Inflammatory macrophage treated with lipopolysaccharide for 4 hours (primary cell): ENCODE data around the gene PCSK5.
A peak's percentile ranks its signal among the peaks of the same experiment; 100 is the strongest.
"Not testable (repeated sequence)": the region's sequence is repeated elsewhere in the genome, so short reads cannot be mapped to it uniquely, and the experiment has no call there.

Experiments used
- DNase-seq: peaks from one replicate; pipeline ENCODE4 v3.0.0-alpha.2; 2020

PCSK5 gene

GRCh38 chr9:75927356-75927755, 36.9 kb downstream of the PCSK5 start:
- DNase-seq = no peak

- DNase-seq = no peak
These were observed 39.7 kb downstream of the PCSK5 start for GRCh38 chr9:75930190-75930589.

DNA sequence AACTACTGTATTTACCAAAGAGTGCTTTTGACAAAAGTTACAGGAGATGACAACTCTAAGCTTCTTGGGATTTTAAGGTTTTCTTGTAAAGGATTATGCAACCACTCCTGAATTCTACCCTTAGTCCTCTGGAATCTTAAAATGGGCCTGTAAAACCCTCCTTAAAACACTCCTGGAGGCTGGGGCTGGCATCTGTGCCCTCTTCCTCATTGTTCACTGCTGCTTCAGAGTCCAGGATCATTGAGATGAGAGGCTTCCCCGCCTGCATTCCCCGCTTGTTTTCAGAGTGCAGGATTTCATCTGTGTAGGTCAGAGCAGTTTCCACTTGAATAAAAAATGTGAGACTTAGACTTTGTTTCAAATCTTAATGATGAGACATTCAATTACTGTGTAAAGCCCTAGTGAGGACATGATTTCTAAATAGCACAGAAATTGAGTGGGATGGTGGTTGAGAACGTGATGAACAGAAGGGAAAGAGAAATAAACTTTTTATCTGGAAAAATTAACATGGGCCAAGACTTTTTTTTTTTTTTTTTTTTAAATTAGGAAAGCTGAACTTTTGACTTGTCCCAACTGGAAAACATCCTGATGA, 40.4 kb downstream of the PCSK5 start:
- no peak for DNase-seq

DNA sequence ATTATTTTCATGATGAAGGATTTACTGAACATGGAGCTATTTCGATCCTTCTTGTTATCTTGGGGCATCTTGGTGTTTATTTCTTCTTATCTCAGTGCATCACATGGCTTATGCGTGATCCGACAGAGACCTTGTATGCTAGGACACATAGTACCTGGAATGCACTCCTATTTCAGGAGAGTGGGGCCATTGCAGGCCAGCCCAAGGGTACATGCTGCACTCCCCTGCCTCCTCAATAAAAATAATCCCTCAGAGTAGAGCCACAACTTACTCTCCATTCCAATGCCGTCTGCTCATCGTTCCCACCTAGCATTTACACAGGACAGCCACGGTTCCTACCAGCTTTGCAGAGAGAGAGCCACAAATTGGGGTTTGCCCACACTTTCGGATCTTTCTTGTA, 43.5 kb downstream of the PCSK5 start:
- DNase-seq = no peak

GRCh38 chr9:75935591-75935990, 45.1 kb downstream of the PCSK5 start:
- no peak for DNase-seq

GRCh38 chr9:75937521-75938258, 47.2 kb downstream of the PCSK5 start:
- DNase-seq = no peak

- DNase-seq = peak; percentile 14
These were observed 48.5 kb downstream of the PCSK5 start for GRCh38 chr9:75938946-75939345.

DNA sequence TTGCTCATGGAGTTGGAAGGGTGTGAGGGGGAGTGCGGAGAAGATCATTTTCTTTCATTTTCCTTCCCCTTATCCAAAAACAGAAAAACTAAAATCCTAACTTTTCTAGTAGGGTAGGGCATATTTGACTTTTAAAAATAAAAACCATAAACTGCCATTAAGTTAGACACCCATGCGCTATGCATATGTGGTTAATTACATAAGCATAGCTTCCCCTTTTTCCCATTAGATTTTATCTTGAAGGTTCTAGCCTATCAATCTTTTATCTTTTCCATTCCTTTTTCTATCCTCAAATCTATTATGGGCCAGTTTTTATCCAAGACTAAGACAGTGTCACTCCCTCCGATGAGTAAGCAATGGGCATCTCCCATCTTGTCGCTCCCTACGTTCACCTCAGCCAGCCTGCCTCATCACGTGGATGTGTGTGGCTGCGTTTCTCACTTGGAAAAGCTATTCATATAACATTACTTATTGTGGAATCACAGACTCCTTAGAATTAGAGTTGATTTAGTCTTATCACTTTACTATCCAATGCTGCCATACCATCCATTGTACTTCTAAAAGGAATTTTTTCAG, 49.2 kb downstream of the PCSK5 start:
- DNase-seq = no peak

DNA sequence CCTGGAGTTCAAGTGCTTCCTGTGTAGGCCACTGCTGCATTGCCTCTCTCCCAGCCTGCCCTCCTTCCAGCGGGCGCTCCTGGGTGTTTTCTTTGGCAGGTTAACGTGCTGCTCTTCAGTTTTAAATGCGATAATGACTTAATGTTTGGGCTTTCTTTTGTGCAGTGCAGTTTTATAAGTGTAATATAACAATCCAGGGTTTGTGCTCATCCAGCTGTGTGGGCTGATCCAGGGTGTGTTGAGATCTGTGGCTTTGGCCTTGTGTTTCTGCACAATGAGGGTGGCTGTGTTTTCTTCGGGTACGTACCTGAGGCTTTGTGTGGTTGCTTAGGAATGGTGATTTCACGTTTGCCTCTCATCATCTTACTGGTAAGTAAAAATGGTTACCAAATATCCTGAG, 50.6 kb downstream of the PCSK5 start:
- no peak for DNase-seq

DNA sequence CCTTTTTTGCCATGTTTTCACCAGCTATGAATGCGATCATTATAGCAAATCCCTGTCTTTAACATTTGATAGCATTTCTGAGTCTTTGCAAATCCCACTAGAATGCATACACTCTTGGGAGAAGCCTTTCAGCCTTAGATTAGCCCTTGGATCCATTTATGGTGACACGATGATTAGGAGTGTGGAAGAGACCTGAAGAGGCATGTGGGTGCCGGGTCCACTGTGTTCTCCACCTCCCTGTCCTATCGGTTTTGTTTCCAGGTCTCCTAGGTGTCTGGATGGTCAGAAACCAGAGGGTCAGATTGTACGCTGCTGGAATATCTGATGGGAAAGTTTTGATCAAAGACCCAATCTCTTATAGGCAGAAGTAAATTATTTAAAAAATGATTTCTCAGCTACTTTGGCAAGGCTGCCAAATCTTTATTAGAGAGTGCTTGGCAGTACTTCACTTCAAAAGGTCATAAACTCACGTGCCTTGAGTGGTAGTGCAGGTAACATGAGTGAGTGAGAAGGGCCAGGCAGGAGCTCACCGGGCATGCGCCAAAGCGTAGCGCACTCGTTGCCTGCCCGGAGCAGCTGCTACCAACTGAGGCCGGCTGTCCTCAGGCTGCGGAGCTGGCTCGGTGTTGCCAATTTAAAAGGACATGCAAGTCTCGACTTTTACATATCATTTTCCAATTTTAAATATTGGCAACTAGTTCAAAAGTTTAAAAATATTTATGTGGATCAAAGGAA, 51.3 kb downstream of the PCSK5 start:
- DNase-seq = no peak

DNA sequence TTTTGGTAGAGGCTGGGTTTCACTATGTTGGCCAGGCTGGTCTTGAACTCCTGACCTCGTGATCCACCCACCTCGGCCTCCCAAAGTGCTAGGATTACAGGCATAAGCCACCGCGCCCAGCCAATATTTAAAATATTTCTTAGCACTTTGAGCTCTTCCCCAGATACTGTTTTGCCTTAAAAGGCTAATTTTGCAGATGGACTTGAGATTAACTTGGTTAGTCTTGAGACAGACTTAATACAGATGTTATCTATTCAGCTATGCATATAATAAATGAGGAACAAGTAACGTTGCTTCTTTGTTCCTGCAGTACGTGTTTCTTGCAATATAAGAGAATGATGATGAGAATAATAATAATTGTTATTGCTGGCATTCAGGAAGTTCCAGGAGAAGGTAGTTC, 56.3 kb downstream of the PCSK5 start:
- DNase-seq = no peak

- DNase-seq = no peak
These were observed 56.8 kb downstream of the PCSK5 start for GRCh38 chr9:75947233-75947632.

GRCh38 chr9:75950998-75951397, 60.5 kb downstream of the PCSK5 start:
- DNase-seq = no peak

GRCh38 chr9:75953218-75953617, 62.7 kb downstream of the PCSK5 start:
- DNase-seq = no peak

GRCh38 chr9:75956161-75956560, 65.7 kb downstream of the PCSK5 start:
- DNase-seq = no peak

GRCh38 chr9:75957116-75957515, 66.6 kb downstream of the PCSK5 start:
- no peak for DNase-seq

DNA sequence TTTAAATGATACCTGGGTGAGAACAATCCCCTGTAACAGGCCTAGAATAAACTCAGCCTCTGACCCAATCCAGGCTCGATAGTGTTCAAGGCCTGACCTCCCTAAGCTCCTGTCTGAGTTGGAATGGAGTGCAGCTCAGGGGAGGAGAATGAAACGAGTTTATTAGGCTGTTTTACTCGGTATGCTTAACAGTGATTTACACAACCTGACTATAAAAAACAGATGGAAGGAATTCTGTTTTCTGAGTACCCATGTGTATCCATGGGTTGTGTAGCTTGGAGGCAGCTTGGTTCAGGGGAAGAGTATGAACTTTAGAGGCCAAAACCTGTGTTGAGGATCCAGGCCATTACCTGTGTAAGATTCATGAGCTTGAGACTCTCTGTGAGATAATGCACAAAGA, 67.8 kb downstream of the PCSK5 start:
- no peak for DNase-seq

DNA sequence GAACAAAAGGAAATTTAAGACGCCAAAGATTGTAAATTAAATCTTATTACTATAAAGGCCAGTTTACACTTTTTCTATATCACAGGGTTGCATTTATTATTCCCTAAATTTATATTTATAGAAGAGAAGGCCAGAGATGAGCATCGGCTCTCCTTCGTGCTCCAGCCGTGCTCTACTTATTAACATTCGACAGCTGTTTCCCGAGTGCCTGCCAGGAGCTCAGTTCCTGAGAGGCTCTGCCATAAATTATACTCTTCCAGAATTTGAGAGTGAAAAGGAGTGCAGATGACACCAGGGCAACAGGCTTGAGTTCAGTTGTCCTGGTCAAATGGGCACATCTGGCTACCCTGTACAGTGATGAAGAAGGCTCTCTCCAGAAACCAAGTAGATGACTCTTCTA, 70.1 kb downstream of the PCSK5 start:
- DNase-seq = no peak

- no peak for DNase-seq
These were observed 71.7 kb downstream of the PCSK5 start for GRCh38 chr9:75962013-75962661.

DNA sequence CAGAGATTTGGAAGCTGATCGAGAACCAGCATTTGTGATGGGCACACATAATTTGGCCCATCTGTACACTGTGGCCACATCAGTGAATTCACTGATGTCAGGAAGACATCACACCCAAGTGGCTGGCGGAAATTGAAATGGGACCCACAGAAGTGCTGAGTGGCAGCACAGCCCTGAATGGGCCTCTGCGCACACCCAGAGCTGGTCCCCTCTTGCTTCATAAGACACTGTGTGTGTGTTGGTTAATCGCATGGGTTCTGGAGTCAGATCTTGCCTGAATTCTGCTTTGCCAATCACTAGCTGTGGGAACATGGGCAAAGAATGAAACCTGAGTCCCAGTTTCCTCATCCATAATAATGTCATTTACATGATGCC, 72.2 kb downstream of the PCSK5 start:
- no peak for DNase-seq

DNA sequence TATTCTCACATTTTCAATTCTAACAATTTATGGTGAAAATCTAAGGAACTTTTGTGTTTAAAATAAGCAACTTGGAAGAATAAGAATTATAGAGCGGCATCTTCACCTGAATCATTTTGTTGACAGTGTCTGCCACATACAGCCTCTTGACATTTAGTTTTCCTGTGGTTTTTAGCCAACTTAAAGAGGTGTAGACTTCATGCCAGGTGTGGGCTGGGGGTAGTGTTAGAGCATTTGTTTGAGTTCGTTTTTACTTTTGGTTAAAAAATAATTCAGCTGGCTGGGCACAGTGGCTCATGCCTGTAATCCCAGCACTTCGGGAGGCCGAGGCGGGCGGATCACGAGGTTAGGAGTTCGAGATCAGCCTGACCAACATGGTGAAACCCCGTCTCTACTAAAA, 72.8 kb downstream of the PCSK5 start:
- not testable (repeated sequence) for DNase-seq

GRCh38 chr9:75964427-75964826, 74.0 kb downstream of the PCSK5 start:
- DNase-seq = no peak

DNA sequence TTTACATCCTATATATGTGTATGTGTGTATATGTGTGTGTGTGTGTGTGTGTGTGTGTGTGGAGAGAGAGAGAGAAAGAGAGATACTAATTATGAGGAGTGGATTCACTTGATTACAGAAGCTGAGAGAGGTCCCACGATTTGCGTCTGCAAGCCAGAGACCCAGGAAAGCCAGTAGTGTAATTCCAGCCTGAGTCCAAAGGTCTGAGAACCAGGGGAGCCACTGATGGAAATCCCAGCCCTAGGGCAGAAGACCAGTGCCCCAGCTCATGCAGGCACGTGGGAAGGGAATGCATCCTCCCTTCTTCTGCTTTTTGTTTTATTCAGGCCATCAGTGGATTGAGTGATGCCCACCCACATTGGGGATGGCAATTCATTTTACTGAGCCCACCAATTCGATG, 74.8 kb downstream of the PCSK5 start:
- no peak for DNase-seq
